Hepatic stellate cell (primary cell): ENCODE measurements around the gene GNG8.

ENCODE experiments used
- DNase-seq: peaks from one replicate; pipeline ENCODE4 v3.0.0; 2011; ENCODE audit warnings: low spot score

Gene GNG8

DNA sequence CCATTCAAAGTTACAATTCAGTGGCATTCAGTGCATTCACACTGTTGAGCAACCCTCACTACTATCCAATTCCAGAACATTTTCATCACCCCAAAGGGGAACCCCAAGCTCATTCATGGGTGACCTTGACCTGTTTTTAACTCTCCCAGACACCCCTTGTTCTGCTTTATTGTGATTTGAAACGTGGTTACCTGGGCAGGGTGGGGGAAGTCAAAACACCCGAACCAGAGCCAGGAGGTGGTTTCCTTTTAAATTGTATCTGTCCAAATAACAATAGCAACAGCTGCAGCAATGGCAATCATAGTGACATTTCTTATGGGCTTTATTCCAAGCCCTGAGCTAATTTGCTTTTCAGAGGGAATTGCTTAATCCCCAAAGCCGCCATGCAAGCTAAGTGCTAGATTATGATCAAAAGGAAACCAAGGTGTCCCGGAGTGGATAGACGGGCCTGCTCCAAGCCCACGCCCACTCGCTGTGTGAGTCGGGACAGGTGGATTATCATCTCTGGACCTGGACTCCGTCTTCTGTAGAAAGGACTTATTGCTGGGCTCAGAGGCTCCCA lies 17.3 kb downstream of the GNG8 start:
- DNase-seq, result no peak

DNA sequence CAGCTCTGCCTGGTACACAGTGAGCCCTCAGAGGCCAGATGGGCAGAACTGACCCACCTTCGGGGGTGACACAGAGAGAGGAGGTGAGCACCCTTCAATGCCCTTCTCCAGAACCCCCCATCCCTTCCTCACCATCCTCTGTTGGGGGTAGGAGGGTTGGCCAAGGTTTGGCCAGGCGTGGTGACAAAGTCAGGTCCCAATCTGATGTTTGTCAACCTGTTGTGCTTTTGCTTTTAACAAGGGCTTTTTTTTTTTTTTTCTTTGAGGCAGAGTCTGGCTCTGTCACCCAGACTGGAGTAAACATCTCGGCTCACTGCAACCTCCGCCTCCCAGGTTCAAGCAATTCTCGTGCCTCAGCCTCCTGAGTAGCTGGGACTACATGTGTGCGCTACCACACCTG lies 18.4 kb downstream of the GNG8 start:
- no peak for DNase-seq

DNA sequence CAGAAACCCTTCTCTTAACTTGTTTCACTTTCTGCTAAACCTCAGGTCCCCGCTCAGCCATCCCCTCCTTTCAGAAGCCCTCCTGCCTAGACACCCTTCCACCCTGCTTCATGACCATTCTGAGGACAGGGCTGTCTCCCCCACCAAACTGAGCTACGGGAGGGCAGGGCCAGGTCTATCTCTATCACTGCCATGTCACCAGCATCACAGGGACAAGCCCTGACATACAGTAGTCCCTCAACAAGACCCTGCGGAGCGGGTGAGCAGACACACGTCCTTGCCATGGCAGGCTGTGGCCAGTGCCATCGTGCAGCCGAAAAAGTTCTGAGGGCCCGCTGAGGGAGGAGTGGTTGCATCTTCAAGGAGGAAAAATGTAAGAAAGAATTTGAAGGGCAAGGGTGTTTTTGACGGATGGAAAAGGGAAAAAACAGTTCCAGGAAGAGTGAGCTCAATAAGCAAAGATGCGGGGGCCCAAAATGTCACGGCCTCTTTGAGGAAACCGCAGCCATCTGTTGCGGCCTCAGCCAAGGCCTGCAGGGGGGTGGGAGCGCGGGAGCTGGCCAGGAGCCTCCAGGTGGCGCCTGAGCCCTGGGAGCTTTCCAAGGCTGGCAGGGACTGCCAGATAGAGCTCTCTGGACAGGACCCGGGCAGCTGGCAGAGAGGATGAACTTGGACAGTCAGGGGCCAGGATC lies 19.2 kb downstream of the GNG8 start:
- peak; percentile 74 for DNase-seq

DNA sequence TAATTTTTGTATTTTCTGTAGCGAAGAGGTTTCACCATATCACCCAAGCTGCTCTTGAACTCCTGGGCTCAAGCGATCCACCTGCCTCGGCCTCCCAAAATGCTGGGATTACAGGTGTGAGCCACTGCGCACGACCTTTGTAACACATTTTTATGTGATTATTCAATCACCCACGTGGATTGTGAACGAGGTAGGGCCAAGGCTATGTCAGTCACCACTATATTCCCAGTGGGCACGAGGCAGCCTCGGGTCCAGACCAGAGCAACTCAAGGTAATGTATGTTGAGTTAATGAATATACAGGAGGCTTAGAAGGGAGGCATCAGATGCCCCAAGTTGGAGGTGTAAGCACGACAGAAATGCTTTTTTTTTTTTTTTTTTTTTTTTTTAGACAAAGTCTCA lies 20.0 kb downstream of the GNG8 start:
- DNase-seq, result no peak

DNA sequence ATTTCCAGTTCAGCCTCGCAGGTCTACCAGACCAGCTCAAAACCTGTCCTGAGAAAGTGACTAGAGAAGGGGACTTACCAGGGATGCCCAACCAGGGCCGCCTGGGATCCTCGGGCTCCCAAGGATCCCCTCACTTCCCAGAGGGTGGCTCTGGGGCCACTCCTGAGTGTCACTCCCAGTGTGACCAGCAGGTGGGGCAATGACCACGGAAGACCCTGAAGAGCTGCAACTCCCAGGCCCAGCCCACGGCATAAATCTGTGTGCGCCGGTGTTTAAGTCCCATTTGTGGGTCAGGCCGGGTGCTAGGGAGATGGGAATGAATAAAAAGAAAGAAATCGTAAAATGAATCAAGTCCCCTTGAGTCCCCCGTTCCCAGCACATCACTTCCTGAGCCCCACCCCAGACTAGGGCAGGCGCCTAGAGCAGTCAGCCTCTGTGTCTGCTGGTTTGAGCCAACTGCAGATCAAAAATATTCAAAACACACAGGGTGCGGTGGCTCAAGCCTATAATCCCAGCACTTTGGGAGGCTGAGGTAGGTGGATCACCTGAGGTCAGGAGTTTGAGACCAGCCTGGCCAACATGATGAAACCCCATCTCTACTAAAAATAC lies 21.8 kb downstream of the GNG8 start:
- peak; percentile 86 for DNase-seq

DNA sequence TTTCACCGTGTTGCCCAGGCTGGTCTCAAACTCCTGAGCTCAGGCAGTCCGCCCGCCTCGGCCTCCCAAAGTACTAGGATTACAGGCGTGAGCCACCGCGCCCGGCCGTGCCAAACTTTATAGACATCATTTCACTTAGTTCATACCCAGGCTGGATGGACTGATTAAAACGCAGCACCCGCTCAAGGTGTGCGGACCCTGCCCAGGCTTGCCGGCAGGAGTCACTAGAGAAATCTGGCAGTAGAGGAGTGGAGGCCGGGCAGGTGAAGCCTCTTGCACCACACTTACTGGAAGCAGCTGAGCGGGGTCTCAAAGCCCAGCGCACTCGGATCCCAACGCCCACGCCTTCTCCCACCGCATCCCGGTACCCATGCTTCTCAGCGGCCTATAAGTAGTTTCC lies 22.5 kb downstream of the GNG8 start:
- DNase-seq, result no peak

DNA sequence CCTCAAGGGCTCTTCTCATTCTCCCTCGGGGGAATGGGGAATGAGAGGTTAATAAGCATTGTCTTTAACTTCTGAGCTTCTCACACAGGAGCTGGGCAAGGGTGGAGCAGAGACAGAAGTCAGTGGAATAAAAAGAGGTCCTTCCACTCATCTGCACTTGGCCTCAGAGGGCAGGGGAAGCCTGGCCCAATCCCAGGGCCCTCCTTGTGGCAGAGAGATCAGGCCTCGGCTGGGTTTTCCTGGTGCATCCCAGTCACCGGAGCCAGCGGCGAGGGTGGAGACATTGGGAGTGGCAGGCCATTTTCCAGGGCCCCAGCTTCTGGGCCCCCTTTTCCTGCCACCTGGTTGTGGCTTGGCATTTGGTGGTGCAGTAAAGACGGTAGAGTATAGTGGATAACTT lies 24.2 kb downstream of the GNG8 start:
- peak; percentile 4 for DNase-seq

DNA sequence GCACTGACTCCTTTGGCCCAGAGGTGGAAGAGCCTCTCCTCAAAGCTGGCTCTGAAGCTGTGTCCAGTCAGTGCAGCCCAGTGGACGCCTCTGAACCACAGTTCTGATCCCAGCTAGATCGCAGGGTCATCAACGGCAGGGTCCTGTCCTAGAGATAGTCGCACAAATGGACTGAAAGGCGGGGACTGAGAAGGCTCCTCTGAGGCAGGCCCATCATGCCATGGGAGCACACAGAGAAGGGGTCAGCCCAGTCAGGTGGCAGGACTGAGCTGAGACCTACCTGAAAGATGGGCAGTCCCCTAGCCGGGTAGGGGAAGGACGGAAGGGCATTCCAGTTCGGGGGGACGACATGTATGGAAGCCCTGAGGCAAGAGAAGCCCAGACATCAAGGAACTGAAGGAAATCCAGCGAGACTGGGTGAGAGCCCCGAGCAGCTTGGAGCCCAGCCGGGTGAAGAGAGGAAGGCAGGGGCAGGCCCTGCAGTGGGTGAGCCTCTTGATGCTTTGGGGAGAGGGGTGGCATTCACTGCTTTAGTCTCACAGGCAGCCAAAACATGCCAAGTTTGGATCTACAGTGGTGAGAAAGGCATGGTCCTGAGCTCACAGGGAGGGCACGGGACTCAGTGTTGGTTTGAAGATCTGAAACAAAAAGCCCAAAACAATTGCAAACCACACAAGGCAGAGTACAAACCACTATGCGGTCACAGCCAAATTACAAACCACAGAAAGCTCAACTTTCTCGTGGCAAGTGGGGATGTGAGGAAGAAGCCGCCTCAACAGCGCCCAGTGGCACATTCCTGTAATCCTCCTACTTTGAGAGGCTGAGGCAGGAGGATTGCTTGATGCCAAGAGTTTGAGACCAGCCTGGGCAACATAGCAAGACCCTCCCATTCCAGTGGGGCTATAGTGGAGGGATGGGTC lies 24.9 kb downstream of the GNG8 start:
- DNase-seq, result peak; percentile 10

DNA sequence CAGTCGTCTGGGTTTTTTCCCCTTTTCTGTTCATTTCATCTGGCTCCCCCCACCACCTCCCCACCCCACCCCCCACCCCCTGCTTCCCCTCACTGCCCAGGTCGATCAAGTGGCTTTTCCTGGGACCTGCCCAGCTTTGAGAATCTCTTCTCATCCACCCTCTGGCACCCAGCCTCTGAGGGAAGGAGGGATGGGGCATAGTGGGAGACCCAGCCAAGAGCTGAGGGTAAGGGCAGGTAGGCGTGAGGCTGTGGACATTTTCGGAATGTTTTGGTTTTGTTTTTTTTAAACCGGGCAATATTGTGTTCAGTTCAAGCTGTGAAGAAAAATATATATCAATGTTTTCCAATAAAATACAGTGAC lies 25.6 kb downstream of the GNG8 start:
- no peak for DNase-seq

DNA sequence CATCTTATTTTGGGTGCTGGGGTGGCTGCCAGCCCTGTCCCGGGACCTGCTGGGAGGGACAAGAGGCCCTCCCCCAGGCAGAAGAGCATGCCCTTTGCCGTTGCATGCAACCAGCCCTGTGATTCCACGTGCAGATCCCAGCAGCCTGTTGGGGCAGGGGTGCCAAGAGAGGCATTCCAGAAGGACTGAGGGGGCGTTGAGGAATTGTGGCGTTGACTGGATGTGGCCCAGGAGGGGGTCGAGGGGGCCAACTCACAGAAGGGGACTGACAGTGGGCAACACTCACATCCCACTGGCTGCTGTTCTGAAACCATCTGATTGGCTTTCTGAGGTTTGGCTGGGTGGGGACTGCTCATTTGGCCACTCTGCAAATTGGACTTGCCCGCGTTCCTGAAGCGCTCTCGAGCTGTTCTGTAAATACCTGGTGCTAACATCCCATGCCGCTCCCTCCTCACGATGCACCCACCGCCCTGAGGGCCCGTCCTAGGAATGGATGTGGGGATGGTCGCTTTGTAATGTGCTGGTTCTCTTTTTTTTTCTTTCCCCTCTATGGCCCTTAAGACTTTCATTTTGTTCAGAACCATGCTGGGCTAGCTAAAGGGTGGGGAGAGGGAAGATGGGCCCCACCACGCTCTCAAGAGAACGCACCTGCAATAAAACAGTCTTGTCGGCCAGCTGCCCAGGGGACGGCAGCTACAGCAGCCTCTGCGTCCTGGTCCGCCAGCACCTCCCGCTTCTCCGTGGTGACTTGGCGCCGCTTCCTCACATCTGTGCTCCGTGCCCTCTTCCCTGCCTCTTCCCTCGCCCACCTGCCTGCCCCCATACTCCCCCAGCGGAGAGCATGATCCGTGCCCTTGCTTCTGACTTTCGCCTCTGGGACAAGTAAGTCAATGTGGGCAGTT lies 26.2 kb downstream of the GNG8 start:
- peak; percentile 5 for DNase-seq

DNA sequence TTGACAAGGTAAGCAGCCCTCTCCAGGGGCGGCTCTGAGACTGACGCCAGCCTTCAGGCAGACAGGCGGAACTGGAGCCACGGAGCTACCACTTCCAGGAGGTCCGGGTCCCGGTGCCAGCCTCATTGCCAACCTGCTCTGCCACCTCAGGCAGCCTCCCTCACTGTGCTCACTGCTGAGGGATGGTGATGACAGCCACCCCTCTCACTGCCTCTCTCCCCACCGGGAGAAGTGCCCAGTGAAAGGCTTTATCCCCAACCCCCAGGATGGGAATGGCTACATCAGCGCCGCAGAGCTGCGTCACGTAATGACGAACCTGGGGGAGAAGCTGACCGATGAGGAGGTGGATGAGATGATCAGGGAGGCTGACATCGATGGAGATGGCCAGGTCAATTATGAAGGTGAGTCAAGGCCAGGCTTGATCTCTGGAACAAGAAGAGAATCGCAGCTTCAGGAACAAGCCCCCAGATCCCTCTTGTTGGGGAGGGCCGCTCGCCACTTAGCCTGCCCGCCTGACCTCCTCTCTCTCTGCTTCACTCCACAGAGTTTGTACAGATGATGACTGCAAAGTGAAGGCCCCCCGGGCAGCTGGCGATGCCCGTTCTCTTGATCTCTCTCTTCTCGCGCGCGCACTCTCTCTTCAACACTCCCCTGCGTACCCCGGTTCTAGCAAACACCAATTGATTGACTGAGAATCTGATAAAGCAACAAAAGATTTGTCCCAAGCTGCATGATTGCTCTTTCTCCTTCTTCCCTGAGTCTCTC lies 27.2 kb downstream of the GNG8 start:
- DNase-seq, result peak; percentile 4

DNA sequence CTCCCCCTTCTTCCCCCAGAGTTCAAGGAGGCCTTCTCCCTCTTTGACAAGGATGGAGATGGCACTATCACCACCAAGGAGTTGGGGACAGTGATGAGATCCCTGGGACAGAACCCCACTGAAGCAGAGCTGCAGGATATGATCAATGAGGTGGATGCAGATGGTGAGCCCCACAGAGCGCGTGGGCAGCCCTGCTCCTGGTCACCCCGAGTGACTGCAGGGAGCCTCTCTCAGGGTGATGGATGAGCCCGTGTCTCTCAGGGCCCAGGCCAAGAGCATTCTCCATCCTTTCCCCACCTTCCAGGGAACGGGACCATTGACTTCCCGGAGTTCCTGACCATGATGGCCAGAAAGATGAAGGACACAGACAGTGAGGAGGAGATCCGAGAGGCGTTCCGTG lies 27.8 kb downstream of the GNG8 start:
- no peak for DNase-seq

DNA sequence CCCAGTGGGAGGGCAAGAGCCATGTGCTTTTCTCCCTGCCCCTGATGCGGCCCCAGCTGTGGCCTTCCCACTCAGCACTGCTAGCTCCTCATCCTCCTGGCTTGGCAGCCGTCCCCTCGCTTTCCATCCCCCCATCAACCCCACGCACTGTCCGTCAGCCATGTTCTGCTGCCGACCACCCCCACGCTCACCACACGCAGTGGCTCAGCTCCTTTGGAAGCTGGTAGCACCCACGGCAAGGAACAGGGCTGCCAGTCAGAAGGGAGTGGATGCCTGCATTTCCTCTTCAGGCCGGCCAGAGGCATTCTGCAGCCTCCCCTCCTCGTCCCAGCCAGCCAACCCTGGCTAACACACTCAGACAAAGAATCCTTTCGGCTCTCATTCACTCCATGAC lies 28.6 kb downstream of the GNG8 start:
- DNase-seq, result peak; percentile 5

DNA sequence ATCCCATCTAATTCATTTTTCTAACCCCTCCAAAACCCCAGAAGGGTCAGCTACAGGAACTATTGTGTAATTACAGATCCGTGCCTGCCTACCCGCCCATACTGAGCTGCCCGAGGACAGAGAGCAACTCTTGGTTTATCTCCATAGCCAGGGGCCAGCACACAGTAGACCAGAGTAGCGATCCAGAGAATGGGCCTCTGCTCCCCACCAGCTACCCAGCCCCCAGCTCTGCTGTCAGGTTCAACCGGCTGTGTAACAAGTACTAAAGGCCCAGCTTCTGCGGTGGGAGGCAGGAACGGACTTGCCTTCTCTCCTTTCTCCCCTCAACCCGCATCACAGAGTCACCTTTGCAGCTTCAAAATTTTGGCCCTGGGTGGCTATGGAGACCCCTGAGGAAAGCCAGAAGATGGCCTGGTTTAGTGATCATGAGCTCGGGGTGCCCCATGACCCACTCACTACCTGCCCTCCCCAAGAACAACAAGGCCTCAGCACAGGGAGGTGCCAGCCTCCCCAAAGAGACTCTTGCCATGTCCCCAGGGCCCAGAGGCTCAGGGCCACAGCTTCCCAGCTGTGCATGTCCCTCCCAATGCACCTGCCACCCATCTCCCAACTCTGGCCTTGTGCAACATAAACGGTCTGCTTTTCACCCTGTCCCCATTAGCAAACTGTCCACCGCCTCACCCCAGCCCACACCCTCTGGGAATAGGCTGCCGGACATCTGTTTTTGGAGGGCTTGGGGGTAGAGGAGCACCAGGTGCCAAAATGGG lies 29.1 kb downstream of the GNG8 start:
- peak; percentile 3 for DNase-seq

DNA sequence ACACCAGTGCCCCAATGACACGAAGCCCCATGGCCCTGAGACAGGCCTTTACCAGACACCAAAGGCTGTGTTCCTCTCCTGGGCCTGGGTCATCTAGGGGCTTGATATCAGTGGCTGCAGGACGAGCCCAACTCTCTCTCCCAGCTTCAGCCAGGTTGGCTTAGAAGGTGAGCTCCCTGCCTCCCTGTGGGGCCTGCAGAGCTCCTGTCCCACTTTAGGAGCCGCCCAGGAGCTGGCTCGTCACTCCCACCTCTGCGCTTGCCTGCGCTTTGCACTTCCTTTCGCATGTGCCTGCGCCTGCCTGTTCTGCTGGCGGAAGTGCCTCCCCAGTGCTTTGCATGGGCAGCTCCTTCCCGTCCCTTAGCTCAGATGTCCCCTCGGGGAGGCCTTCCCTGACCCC lies 30.0 kb downstream of the GNG8 start:
- no peak for DNase-seq

DNA sequence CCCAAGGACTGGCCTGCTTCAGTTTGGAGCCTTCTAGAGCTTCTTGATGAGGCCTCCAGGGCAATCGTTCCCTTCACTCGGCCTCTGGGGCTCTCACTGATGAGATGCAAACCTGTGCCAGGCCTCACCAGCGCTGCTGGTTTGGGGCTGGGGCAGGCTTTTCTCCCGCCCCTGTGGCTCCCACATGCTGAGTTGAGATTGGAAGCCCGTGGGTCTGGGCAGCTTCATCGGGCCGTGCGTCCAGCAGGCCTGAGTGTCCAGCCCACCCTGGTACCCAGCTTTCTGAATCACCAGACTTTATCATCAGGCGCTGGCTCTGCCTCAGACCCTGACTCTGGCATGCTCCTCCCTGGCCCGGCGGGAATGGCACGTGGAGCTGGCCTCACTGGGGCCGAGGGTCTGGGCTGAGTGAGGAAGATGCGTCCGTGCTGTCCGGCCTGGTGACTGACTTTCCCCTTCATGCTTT lies 30.6 kb downstream of the GNG8 start:
- no peak for DNase-seq

DNA sequence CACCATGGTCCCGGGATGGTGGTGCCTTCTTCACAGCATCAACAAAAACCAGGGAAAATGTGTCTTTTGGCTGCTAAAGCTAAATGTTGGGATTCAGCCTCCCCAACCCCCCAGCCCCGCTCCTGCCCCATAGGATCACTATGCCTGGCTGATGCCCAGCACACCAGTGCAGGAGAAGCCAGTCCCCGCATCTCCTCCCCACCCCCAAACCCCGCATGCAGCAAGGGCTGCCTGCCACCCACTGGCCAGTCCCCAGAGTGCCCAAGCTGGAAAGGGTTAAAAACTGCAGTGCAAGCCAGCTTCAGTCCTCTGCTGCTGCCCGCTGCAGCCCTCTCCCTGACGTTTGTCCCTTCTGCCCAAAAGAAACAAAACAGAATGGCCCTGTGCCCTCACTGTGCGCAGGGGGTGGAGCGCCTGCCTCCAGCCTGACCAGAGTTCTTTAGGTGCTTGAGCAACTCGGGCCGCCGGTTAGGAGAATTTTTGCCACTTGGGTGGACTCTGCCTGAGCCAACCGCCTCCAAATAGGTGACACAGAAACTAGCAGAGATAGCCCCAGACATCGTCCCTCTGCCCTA lies 31.1 kb downstream of the GNG8 start:
- no peak for DNase-seq

DNA sequence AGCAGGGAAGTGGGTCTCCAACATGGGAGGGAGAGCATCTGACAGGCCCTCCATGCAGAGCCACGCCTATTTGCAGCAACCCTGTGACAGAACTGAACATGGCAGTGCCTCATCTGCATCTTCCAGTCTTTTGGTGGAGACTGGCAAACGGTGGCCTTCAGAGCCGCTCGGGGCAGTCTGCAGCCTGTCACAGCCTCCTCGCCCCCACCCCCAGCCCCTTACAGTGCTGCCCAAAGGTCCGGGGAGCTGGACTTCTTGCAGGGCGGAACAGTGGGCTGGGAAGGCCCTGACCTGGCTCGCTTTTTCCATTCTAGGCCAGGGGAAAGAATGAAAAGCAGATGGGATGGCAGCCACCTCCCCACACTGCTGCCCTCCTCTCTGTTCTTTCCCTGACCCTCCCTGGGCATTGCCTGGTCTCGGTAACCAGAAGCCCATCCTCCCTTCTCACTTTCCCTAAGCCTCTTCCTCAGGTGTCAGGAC lies 32.2 kb downstream of the GNG8 start:
- no peak for DNase-seq

DNA sequence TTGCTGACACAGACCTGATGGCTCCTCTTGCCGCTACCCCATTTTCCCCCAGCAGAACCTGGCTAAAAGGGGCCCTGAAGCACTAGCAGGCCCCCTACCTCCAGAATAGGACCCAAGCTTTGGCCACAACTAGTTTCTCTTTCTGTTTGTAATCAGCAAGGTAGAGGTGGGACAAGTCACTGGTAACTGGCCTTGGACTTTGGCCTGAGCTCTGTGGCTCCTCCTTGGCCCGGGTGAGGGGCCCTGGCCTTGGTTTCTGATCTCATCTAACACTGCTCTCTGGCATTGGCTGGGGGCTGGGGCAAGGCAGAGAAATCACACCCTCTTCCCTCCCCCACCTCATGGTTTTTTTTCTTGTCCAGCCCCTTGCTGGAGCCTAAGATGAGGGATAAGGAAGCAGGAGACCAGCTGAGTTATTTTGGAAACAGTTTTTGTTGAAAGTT lies 32.8 kb downstream of the GNG8 start:
- DNase-seq, result no peak
